OCI-LY7 (cell line): ENCODE measurements around the gene PIP5K1C. TPM values are rescaled to one million over a fixed set of nuclear protein-coding genes. Genes with fewer than 3 reads are reported as not detected.

Experiments used
- BruUV-seq: library from RNA; stranded (reverse); fragments of 400-500 nt; replicated peaks from 2 replicates; lab custom pipeline; 2021; lab: Mats Ljungman, UMichigan
- CTCF ChIA-PET: fragments of 300-600 bp; sonication (Branson Sonifier 250); formaldehyde crosslinking; loops from one replicate; lab custom pipeline; 2022; ENCODE audit warnings: antibody characterized with exemption; ENCODE audit not compliant: unreplicated experiment; lab: Charles Lee
- POLR2A ChIA-PET: fragments of 300-600 bp; sonication (Branson Sonifier 250); formaldehyde crosslinking; loops from one replicate; lab custom pipeline; 2022; ENCODE audit warnings: antibody characterized with exemption; lab: Charles Lee
- DNase-seq: peaks from one replicate; pipeline ENCODE4 v3.0.0-alpha.2; 2015; ENCODE audit warnings: low spot score
- H2AFZ ChIP-seq: fragments of 200-600 bp; sonication (generic), shearing (Covaris generic); 2 replicates; pipeline ENCODE4 v1.6.1; 2014; ENCODE audit warnings: mild to moderate bottlenecking, antibody characterized with exemption, low read length, moderate library complexity
- H3K27ac ChIP-seq: fragments of 200-600 bp; sonication (generic); 2 replicates; pipeline ENCODE4 v1.5.1; 2014; ENCODE audit warnings: mixed run types, low read depth, mild to moderate bottlenecking, moderate library complexity, low read length, inconsistent platforms; ENCODE audit not compliant: poor library complexity, severe bottlenecking
- H3K36me3 ChIP-seq: fragments of 200-600 bp; sonication (generic); 2 replicates; pipeline ENCODE4 v1.6.1; 2014; ENCODE audit warnings: mild to moderate bottlenecking, antibody characterized with exemption, low read length, moderate library complexity, mixed read lengths; ENCODE audit not compliant: insufficient read depth
- H3K4me1 ChIP-seq: fragments of 200-600 bp; sonication (generic); 2 replicates; pipeline ENCODE4 v1.5.1; 2014; ENCODE audit warnings: mild to moderate bottlenecking, low read length; ENCODE audit not compliant: insufficient read depth, poor library complexity, severe bottlenecking
- H3K4me2 ChIP-seq: fragments of 200-600 bp; sonication (generic); 2 replicates; pipeline ENCODE4 v1.6.1; 2014; ENCODE audit warnings: mild to moderate bottlenecking, low read length
- H3K4me3 ChIP-seq: fragments of 200-600 bp; sonication (generic); 2 replicates; pipeline ENCODE4 v1.5.1; 2014; ENCODE audit warnings: mild to moderate bottlenecking, low read depth, low read length; ENCODE audit not compliant: poor library complexity, severe bottlenecking
- H3K79me2 ChIP-seq: fragments of 200-600 bp; sonication (generic); 2 replicates; pipeline ENCODE4 v1.6.1; 2016; ENCODE audit warnings: low read depth, mild to moderate bottlenecking, low read length, moderate library complexity, mixed read lengths; ENCODE audit not compliant: insufficient read depth
- H3K9me2 ChIP-seq: fragments of 200-600 bp; sonication (generic); 2 replicates; pipeline ENCODE4 v1.6.1; 2016; ENCODE audit warnings: mild to moderate bottlenecking, low read length, mixed read lengths; ENCODE audit not compliant: insufficient read depth
- H3K9me3 ChIP-seq: fragments of 200-600 bp; sonication (generic); 2 replicates; pipeline ENCODE4 v1.6.1; 2014; ENCODE audit warnings: mild to moderate bottlenecking, mixed run types, low read length, mixed read lengths
- H4K20me1 ChIP-seq: fragments of 200-600 bp; sonication (generic); 2 replicates; pipeline ENCODE4 v1.6.1; 2014; ENCODE audit warnings: mild to moderate bottlenecking, antibody characterized with exemption, low read length, moderate library complexity, mixed read lengths; ENCODE audit not compliant: insufficient read depth
- EZH2phosphoT487 ChIP-seq: fragments of 200-600 bp; sonication (generic); IDR thresholded peaks from 2 replicates; pipeline ENCODE4 v1.6.1; 2018; ENCODE audit warnings: low read depth, borderline replicate concordance, mild to moderate bottlenecking, mixed run types, antibody characterized with exemption, low read length, moderate library complexity, mixed read lengths
- intact Hi-C: fragments of 100-400 bp; cut with micrococcal nuclease; formaldehyde crosslinking; loops from one replicate; pipeline ENCODE4 v1.10.0; 2022; ENCODE audit not compliant: unreplicated experiment
- total RNA-seq, 2 experiments: library from RNA; depleted of rRNA in 1 of 2; stranded (reverse); fragments of >200 nt in 1 of 2; shearing (Covaris generic) in 1 of 2; gene quantifications; 2 replicates each; pipeline ENCODE4 v1.2.3, GENCODE V29; 2014 to 2022
- TF ChIP-seq, protein P1 (sequence below): fragments of 200-600 bp; sonication (generic); conservative IDR thresholded peaks from 2 replicates; pipeline ENCODE4 v1.5.1; 2014; ENCODE audit warnings: mild to moderate bottlenecking, antibody characterized with exemption, low read length, moderate library complexity, mixed read lengths

Gene PIP5K1C
- total RNA-seq, 2 experiments from 2014 or later, result 7.6 to 15.1 TPM

- Histone ChIP-seq H2AFZ (no peak overlapping the region), H3K4me1 (no peaks in the 10 kb centered on the region), H3K9me3 (no peaks in the 10 kb centered on the region), H3K27ac (no peak overlapping the region), H3K4me3 (no peak overlapping the region), H3K79me2 (no peaks in the 10 kb centered on the region), H3K9me2 (no peaks in the 10 kb centered on the region), H3K4me2 (no peak overlapping the region), H4K20me1 (0 out of 2 replicates have a peak, but pooled peaks cover 4% of the 10 kb centered on the region), H3K36me3 (no peaks in the 10 kb centered on the region)
- CTCF ChIA-PET, result no interaction called here
- no TSS peak for BruUV-seq
- POLR2A ChIA-PET, result no interaction called here
- no peak for DNase-seq
- no peak for TF ChIP-seq EZH2phosphoT487
- TF ChIP-seq, protein P1, sequence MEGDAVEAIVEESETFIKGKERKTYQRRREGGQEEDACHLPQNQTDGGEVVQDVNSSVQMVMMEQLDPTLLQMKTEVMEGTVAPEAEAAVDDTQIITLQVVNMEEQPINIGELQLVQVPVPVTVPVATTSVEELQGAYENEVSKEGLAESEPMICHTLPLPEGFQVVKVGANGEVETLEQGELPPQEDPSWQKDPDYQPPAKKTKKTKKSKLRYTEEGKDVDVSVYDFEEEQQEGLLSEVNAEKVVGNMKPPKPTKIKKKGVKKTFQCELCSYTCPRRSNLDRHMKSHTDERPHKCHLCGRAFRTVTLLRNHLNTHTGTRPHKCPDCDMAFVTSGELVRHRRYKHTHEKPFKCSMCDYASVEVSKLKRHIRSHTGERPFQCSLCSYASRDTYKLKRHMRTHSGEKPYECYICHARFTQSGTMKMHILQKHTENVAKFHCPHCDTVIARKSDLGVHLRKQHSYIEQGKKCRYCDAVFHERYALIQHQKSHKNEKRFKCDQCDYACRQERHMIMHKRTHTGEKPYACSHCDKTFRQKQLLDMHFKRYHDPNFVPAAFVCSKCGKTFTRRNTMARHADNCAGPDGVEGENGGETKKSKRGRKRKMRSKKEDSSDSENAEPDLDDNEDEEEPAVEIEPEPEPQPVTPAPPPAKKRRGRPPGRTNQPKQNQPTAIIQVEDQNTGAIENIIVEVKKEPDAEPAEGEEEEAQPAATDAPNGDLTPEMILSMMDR, result no peak
- intact Hi-C loops, result no loop called here
Measured at GRCh38 chr19:3678188-3678587, 22.1 kb downstream of the PIP5K1C start.

GRCh38 chr19:3674784-3675543, 25.3 kb downstream of the PIP5K1C start:
- no peaks in the 10 kb centered on the region for H3K36me3 ChIP-seq
- H3K4me3 ChIP-seq, result no peak overlapping the region
- H2AFZ ChIP-seq, result no peak overlapping the region
- H3K9me3 ChIP-seq, result no peaks in the 10 kb centered on the region
- BruUV-seq, result no TSS peak
- TF ChIP-seq EZH2phosphoT487, result no peak
- TF ChIP-seq, protein P1, result no peak
- H3K4me2 ChIP-seq, result no peak overlapping the region
- ChIA-PET POLR2A (no interaction called here), CTCF (no interaction called here)
- DNase-seq, result no peak
- no peaks in the 10 kb centered on the region for H3K79me2 ChIP-seq
- peaks cover 9% of the 10 kb centered on the region for H3K4me1 ChIP-seq
- intact Hi-C loops, result no loop called here
- H3K9me2 ChIP-seq, result no peaks in the 10 kb centered on the region
- no peak overlapping the region for H3K27ac ChIP-seq
- 0 out of 2 replicates have a peak, but pooled peaks cover 4% of the 10 kb centered on the region for H4K20me1 ChIP-seq
